ENCODE results near the gene TAF1B. TPM values are rescaled to one million over a fixed set of nuclear protein-coding genes. Genes with fewer than 3 reads are reported as not detected.

The TAF1B gene
- total and polyA plus RNA-seq, 10 of the 15 experiments (the other 5 are each of a cell fraction or from before 2014, with no cell fraction given), result 8.1 to 18.3 (median 12.4) TPM

GRCh38 chr2:9966491-9967022 lies 123.3 kb downstream of the TAF1B start:
- Histone ChIP-seq H3K4me2 (ENCODE audit: control insufficient read depth, insufficient read depth) (no peak overlapping the region), H3K79me2 (ENCODE audit: control insufficient read depth, insufficient read depth, low read length) (no peaks in the 10 kb centered on the region), H3K9ac (ENCODE audit: control insufficient read depth, insufficient read depth, low read length) (no peak overlapping the region), H4K20me1 (ENCODE audit: control insufficient read depth, insufficient read depth) (no peaks in the 10 kb centered on the region), H3K27ac (ENCODE audit: control insufficient read depth, insufficient read depth) (no peak overlapping the region), H3K4me1 (ENCODE audit: control insufficient read depth, insufficient read depth, low read length) (peaks cover 19% of the 10 kb centered on the region), H3K36me3 (ENCODE audit: control insufficient read depth in 2 of 2, insufficient read depth in 2 of 2, low read length in 1 of 2) (no peaks in the 10 kb centered on the region), H3K9me3 (replicated peaks; ENCODE audit: control insufficient read depth, insufficient read depth, low read length) (no peaks in the 10 kb centered on the region), H2AFZ (ENCODE audit: control insufficient read depth, low read depth, low read length) (no peak overlapping the region), H3K4me3 (no peak overlapping the region), H3K27me3 (replicated peaks in 1 of 2; ENCODE audit: control insufficient read depth in 2 of 2, insufficient read depth in 2 of 2, low read length in 1 of 2) (no peaks in the 10 kb centered on the region)
- ChIA-PET SMC1A (ENCODE audit: uncharacterized antibody, unreplicated experiment) (interaction anchor here (1.8 kb wide), 1 partner anchor 10 kb away, joined by 5 read pairs; no protein-coding TSS in a partner anchor), RAD21 (ENCODE audit: unreplicated experiment) (no interaction called here), POLR2A (interaction anchor here (1.4 kb wide), 1 partner anchor 17 kb away, joined by 3 read pairs; no protein-coding TSS in a partner anchor), CTCF (interaction anchor here (0.6 to 1.9 kb wide), 4 partner anchors 18 to 153 kb away, joined by 3 to 4 read pairs (median 4); no protein-coding TSS in a partner anchor)
- ATAC-seq, result no peak
- FAIRE-seq, result no peak
- no peak for DNase-seq (ENCODE audit: low read depth, low spot score)
- no TSS peak for BruUV-seq (replicated peaks)
- in situ Hi-C loops (cut with MboI) (no loop called here), intact Hi-C loops (cut with micrococcal nuclease; ENCODE audit: unreplicated experiment) (no loop called here)
- WGBS (ENCODE audit: insufficient coverage, insufficient replicate concordance, low lambda C conversion rate, missing lambda C conversion rate), result 69% methylated on average over 3 of the region's 3 CpGs
- no peak for TF ChIP-seq ZNF687 (IDR thresholded peaks at IDR 0.05)
- no peak for TF ChIP-seq BACH1 (IDR thresholded peaks at IDR 0.05; ENCODE audit: borderline replicate concordance)
- TF ChIP-seq MEF2B (IDR thresholded peaks at IDR 0.05; ENCODE audit: partially characterized antibody, poor library complexity, severe bottlenecking), result no peak
- no peak for TF ChIP-seq JUNB (IDR thresholded peaks at IDR 0.05)
- no peak for TF ChIP-seq HDAC6 (IDR thresholded peaks at IDR 0.05; ENCODE audit: unreplicated experiment)
- no peak for TF ChIP-seq HDAC2 (IDR thresholded peaks at IDR 0.05)
- TF ChIP-seq, protein P1, sequence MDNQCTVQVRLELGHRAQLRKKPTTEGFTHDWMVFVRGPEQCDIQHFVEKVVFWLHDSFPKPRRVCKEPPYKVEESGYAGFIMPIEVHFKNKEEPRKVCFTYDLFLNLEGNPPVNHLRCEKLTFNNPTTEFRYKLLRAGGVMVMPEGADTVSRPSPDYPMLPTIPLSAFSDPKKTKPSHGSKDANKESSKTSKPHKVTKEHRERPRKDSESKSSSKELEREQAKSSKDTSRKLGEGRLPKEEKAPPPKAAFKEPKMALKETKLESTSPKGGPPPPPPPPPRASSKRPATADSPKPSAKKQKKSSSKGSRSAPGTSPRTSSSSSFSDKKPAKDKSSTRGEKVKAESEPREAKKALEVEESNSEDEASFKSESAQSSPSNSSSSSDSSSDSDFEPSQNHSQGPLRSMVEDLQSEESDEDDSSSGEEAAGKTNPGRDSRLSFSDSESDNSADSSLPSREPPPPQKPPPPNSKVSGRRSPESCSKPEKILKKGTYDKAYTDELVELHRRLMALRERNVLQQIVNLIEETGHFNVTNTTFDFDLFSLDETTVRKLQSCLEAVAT (IDR thresholded peaks at IDR 0.05), result no peak
- no peak for TF ChIP-seq ZNF622 (IDR thresholded peaks at IDR 0.05)
- no peak for TF ChIP-seq BRCA1 (IDR thresholded peaks at IDR 0.05; ENCODE audit: low read depth, low read length)
- TF ChIP-seq NFYB (IDR thresholded peaks at IDR 0.05; ENCODE audit: insufficient read depth, low read depth, low read length), result no peak
- TF ChIP-seq RB1 (IDR thresholded peaks at IDR 0.05; ENCODE audit: borderline replicate concordance), result no peak
- no peak for TF ChIP-seq TCF3 (IDR thresholded peaks at IDR 0.05; ENCODE audit: borderline replicate concordance, insufficient read depth, low read depth, low read length)

All from GM12878 (cell line).